Tibial nerve (tissue), 4 donors: ENCODE measurements around the gene RASGRP2. TPM values are rescaled to one million over a fixed set of nuclear protein-coding genes. Genes with fewer than 3 reads are reported as not detected.

Experiments used
- DNase-seq, 2 donors: peaks; one replicate each; pipeline ENCODE4 v3.0.0-alpha.2; 2019; ENCODE audit warnings: low spot score in 2 of 2
- H3K27ac ChIP-seq, 4 donors: fragments of 200-600 bp; sonication (generic) in 3 of 4; one replicate each; pipeline ENCODE4 v1.5.1; 2017 to 2019; ENCODE audit warnings: mild to moderate bottlenecking in 1 of 4
- H3K27me3 ChIP-seq, 2 donors: fragments of 200-600 bp; sonication (generic) in 1 of 2; one replicate each; pipeline versions ENCODE4 v1.5.1 to v1.6.0; 2017 to 2019
- H3K36me3 ChIP-seq, 3 donors: fragments of 200-600 bp; sonication (generic); one replicate each; pipeline ENCODE4 v1.5.1; 2018 to 2019
- H3K4me1 ChIP-seq, 4 donors: fragments of 200-600 bp; sonication (generic) in 3 of 4; one replicate each; pipeline ENCODE4 v1.5.1; 2017 to 2019
- H3K4me3 ChIP-seq, 4 donors: fragments of 200-600 bp; sonication (generic) in 3 of 4; one replicate each; pipeline ENCODE4 v1.5.1; 2017 to 2019; ENCODE audit warnings: mild to moderate bottlenecking in 1 of 4, moderate library complexity in 1 of 4
- H3K9me3 ChIP-seq, 4 donors: fragments of 200-600 bp; sonication (generic) in 3 of 4; one replicate each; pipeline ENCODE4 v1.5.1; 2017 to 2019
- EP300 ChIP-seq, 2 donors: sonication (generic); formaldehyde crosslinking; IDR thresholded peaks; one replicate each; pipeline ENCODE4 v1.6.1; 2017; ENCODE audit warnings: antibody characterized with exemption in 2 of 2, mild to moderate bottlenecking in 1 of 2
- POLR2A ChIP-seq, 2 donors: fragments of 450-650 bp; IDR thresholded peaks; one replicate each; pipeline ENCODE4 v1.6.1; 2017; ENCODE audit warnings: antibody characterized with exemption in 2 of 2, mild to moderate bottlenecking in 2 of 2, moderate library complexity in 2 of 2
- WGBS, 2 donors: methylation state at CpG; one replicate each; pipeline ENCODE4 v1.1.5; 2018; 5-methylcytosine and 5-hydroxymethylcytosine counted together
- total RNA-seq, 4 donors: library from RNA; depleted of rRNA; stranded (reverse); fragments of >200 nt; gene quantifications; one replicate each; pipeline ENCODE4 v1.1.0, GENCODE V29; 2016
- TF ChIP-seq, protein P1 (sequence below), 5 experiments: fragments of 200-600 bp in 3 of 5; fragments of 450-650 bp in 2 of 5; sonication (generic) in 3 of 5; IDR thresholded peaks; one replicate each; pipeline ENCODE4 v1.5.1; 2016 to 2019; ENCODE audit warnings: antibody characterized with exemption in 5 of 5, mild to moderate bottlenecking in 3 of 5, moderate library complexity in 2 of 5

RASGRP2 gene
- total RNA-seq, 4 donors from 2014 or later = 35.4 to 87.0 (median 59.0) TPM

DNA sequence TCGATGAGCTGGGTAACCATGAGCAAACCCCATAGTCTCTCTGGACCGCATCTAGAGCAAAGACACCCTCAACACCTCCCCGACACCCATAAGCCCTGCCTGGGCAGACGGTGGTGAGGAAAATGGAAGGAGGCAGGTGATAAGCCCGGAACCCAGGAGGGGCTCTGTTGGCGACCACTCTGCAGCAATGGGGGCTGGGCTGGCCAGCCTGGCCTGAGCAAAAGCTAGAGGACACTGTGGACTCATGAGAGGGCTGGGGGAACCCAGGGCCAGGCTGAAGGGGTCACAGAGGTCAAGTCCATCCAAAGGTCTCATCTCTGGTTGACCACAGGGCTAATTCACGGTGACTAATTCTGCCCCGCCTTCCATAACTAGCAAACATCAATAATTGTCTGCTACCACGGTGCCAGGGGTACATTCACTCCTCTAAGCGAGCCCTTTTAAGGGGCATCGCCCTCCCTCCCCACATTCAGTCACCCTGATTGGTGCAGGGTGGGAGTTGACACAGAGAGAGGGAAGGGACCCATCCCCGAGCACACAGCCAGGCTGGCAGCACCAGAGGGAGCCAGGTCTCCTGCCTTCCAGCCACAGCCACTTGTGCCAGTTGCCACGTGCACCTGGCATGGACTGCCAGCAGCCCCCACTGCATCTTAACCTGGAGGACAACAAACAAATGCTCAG is 11.9 kb upstream of the RASGRP2 start:
- TF ChIP-seq, protein P1, sequence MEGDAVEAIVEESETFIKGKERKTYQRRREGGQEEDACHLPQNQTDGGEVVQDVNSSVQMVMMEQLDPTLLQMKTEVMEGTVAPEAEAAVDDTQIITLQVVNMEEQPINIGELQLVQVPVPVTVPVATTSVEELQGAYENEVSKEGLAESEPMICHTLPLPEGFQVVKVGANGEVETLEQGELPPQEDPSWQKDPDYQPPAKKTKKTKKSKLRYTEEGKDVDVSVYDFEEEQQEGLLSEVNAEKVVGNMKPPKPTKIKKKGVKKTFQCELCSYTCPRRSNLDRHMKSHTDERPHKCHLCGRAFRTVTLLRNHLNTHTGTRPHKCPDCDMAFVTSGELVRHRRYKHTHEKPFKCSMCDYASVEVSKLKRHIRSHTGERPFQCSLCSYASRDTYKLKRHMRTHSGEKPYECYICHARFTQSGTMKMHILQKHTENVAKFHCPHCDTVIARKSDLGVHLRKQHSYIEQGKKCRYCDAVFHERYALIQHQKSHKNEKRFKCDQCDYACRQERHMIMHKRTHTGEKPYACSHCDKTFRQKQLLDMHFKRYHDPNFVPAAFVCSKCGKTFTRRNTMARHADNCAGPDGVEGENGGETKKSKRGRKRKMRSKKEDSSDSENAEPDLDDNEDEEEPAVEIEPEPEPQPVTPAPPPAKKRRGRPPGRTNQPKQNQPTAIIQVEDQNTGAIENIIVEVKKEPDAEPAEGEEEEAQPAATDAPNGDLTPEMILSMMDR (IDR thresholded peaks at IDR 0.05) = no peak
- TF ChIP-seq POLR2A (IDR thresholded peaks at IDR 0.05) = no peak
- no peak for TF ChIP-seq EP300 (IDR thresholded peaks at IDR 0.05)

DNA sequence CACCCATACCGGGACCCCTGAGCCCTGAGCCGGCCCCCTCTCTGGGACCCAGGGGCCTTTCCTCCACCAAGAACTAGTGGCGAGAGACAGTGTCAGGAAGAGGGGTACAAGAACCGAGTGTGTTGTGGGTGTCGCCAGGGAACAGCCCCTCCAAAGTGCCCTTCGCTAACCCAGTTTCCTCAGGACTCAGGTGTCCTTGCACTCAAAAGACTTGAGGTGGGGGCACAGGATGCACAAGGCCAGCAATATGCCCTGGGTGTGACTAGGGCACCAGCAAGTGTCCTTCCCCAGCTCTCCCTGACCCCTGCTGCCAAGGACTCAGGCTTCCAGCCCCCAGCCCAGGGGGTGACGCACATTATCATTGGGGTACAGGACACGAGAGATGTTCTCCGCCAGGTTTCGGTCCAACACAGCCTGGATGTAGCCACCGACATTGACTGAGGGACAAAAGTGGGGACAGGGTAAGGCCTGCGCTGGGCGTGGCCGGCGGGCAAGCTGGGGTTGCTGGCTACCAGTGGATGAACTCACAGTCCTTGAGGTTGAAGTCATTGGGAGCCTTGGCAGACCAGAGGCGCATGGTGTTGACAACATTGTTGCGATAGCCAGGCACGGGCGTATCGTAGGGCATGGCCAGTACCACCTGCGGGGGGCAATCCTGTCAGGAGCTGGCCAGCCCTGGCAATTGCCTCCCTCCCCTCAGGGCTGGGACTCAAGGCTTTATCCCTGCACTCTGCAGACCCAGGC is 11.1 kb upstream of the RASGRP2 start:
- Histone ChIP-seq H3K4me1 (peaks cover 0 to 14% (median 7%) of the 10 kb centered on the region in 4 donors), H3K4me3 (no peak overlapping the region), H3K27ac (no peak overlapping the region), H3K27me3 (no peaks in the 10 kb centered on the region), H3K9me3 (no peaks in the 10 kb centered on the region), H3K36me3 (peaks cover 0 to 11% (median 0%) of the 10 kb centered on the region in 3 donors)
- WGBS, 2 donors = 90 to 92% methylated on average over 19 to 20 of the region's 21 CpGs
- DNase-seq = no peak
- TF ChIP-seq EP300 (IDR thresholded peaks at IDR 0.05) (no peak), POLR2A (IDR thresholded peaks at IDR 0.05) (no peak)
- TF ChIP-seq, protein P1 (IDR thresholded peaks at IDR 0.05) = no peak

More for the DNA sequence above, 11.9 kb upstream of the RASGRP2 start:
- Histone ChIP-seq H3K4me1 (peaks cover 0 to 21% (median 14%) of the 10 kb centered on the region in 4 donors), H3K4me3 (no peak overlapping the region), H3K36me3 (peaks cover 0 to 5% (median 0%) of the 10 kb centered on the region in 3 donors), H3K9me3 (no peaks in the 10 kb centered on the region), H3K27ac (no peak overlapping the region), H3K27me3 (no peaks in the 10 kb centered on the region)
- WGBS, 2 donors = 80 to 83% methylated on average over 12 to 13 of the region's 13 CpGs
- DNase-seq = no peak

DNA sequence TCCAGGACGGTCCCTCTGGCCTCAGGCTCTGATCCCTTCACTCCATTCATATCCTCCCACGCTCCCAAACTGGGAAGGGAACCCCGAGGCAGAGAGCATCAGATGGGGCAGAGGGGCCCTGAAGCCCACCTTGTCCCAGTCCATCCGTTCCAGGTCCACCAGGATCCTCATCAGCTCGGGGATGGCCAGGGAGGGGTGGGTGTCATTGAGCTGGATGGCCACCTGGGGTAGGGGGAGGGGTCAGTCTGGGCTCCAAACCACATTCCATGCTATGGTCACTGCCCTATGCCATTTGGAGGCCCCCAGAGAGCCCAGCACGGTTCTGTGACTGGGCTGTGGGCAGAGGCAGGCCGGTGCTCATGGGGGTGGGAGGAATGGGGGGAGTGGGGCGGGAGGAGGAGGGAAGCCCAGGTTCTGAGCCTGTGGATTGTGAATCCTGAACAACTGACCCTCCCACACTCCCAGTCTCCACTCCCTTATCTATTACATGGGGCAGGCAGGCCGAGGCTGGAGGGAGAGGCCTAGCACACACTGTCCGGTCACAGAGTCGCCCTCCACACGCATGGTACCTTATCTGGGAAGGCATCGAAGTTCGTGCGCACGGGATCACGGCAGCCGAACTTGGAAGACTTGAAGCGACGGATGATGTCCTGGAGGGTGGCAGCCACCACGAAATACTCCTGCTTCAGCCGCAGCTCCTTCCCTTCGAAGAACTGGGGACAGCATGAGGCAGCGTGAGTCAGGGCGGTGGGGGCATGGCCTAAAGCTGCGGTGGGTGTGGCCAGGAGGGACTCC is 10.4 kb upstream of the RASGRP2 start:
- DNase-seq = no peak
- peaks cover 0 to 12% (median 0%) of the 10 kb centered on the region in 3 donors for H3K36me3 ChIP-seq
- 84 to 86% methylated on average over 25 to 26 of the region's 26 CpGs for WGBS, 2 donors
- no peak overlapping the region for H3K27ac ChIP-seq
- no peak for TF ChIP-seq EP300 (IDR thresholded peaks at IDR 0.05)
- peaks cover 0 to 6% (median 2%) of the 10 kb centered on the region in 4 donors for H3K4me1 ChIP-seq
- no peak overlapping the region for H3K4me3 ChIP-seq
- H3K27me3 ChIP-seq = no peaks in the 10 kb centered on the region
- no peaks in the 10 kb centered on the region for H3K9me3 ChIP-seq

DNA sequence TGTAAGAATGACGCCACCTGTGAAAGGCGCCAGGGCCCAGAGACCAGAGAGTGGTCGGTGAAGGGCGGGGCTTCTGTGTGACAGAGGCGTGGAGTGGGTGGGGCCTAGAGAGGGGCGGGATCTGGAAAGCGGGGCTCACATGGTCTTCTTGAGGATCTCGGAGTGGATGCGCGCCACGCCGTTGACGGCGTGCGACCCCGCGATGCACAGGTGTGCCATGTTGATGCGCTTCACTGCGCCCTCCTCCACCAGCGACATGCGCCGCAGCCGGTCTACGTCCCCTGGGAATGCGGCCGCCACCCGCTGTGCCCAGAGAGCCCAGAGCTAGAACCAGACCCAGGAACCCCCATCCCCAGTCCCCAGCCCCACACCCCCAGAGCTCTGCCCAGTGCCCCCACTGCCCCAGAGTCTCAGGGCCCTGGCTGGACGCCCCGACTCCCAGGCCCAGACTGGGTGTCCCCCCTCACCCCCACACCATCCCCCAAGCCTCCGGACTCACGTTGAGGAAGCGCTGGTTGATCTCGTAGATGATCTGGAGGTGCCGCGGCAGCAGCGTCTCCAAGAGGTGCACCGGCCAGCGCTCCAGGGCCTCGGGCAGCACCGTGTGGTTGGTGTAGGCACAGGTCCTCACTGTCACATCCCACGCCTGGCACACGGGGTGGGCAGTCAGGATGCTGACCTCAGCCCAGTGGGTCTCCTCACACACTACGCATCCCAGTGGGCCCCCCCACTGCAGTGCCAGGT is 9.6 kb upstream of the RASGRP2 start:
- WGBS, 2 donors = 91 to 95% methylated on average over 34 to 43 of the region's 43 CpGs
- TF ChIP-seq EP300 (IDR thresholded peaks at IDR 0.05) (no peak), POLR2A (IDR thresholded peaks at IDR 0.05) (no peak)
- TF ChIP-seq, protein P1 (IDR thresholded peaks at IDR 0.05) = no peak
- H3K4me3 ChIP-seq = no peak overlapping the region
- no peaks in the 10 kb centered on the region for H3K27me3 ChIP-seq
- no peaks in the 10 kb centered on the region for H3K9me3 ChIP-seq
- H3K27ac ChIP-seq = no peak overlapping the region
- no peak for DNase-seq
- peaks cover 0 to 12% (median 0%) of the 10 kb centered on the region in 3 donors for H3K36me3 ChIP-seq
- no peaks in the 10 kb centered on the region for H3K4me1 ChIP-seq

DNA sequence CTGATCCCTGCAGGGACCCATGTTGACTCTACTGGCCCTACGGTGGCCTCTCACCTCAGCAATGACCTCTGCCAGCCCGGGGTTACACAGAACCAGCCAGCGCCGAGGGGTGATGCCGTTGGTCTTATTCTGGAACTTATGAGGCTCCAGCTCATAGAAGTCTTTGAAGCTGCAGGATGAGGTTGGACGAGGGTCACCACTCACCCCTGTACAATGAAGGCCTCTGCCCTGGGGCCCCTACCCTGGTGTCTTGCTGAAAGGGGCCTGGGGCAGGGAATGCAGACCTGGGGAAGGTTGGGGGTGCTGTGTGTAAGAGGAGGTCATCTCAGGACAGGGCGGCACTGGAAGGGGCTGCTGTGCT is 9.1 kb upstream of the RASGRP2 start:
- no peak for DNase-seq
- H3K4me3 ChIP-seq = no peak overlapping the region
- TF ChIP-seq EP300 (IDR thresholded peaks at IDR 0.05) = no peak
- TF ChIP-seq POLR2A (IDR thresholded peaks at IDR 0.05) = no peak
- TF ChIP-seq, protein P1 (IDR thresholded peaks at IDR 0.05) = no peak
- no peaks in the 10 kb centered on the region for H3K4me1 ChIP-seq
- no peaks in the 10 kb centered on the region for H3K27me3 ChIP-seq
- H3K27ac ChIP-seq = no peak overlapping the region
- H3K9me3 ChIP-seq = no peaks in the 10 kb centered on the region
- WGBS, 2 donors = 81 to 87% methylated on average over 6 to 7 of the region's 7 CpGs
- peaks cover 0 to 12% (median 0%) of the 10 kb centered on the region in 3 donors for H3K36me3 ChIP-seq
